HG02642 (cell line): ENCODE data around the gene ISX.
"Not testable (repeated sequence)": the region's sequence is repeated elsewhere in the genome, so short reads cannot be mapped to it uniquely, and the experiment has no call there.

Experiments used
- ATAC-seq: cut with Tn5 transposase; IDR thresholded peaks from one replicate; pipeline ENCODE4 v1.9.1; 2021; ENCODE audit warnings: mild to moderate bottlenecking; ENCODE audit not compliant: unreplicated experiment, poor library complexity

The ISX gene

DNA sequence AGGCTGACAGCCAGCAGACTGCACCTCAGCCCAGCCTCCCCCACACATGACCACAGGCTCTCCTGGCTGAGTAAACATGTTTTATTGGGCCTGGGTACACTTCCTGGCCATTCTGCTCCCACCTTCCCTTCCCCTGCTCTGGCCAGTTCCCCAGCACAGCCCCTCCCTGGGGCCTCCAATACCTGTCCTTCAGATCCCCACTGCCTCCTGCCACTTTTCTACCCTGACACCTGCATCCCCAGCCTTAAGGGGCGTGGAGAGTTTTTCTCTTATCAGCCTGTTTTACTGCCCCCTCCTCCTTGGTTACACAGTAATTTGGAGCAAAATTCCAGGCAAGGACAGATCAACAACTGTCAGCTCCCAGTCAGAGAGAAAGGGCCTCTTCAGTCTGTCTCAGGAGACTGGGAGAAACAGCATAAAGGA is at the start of gene ISX:
Gene ISX, plus strand, starts transcription at position 363 of the 423 bp plus-strand sequence. CDS start 930 bp downstream, outside the sequence.
- no peak for ATAC-seq

DNA sequence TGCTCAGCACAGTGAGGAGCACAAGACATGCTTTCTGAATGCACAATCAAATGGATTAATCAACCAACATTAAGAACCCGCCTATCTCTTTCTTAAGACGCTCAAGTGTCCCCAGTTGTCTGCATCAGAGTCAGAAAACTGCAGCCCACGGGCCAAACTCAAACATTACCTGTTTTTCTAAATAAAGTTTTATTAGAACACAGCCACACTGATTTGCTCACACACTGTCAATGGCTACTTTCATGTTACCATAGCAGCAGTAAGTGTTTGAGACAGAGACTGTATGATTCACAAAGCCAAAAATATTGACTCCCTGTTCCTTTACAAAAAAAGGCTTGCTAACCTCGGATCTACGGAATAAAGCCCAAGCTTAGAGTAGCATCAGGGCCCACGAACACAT is 49.0 kb upstream of the ISX start:
- ATAC-seq: no peak

DNA sequence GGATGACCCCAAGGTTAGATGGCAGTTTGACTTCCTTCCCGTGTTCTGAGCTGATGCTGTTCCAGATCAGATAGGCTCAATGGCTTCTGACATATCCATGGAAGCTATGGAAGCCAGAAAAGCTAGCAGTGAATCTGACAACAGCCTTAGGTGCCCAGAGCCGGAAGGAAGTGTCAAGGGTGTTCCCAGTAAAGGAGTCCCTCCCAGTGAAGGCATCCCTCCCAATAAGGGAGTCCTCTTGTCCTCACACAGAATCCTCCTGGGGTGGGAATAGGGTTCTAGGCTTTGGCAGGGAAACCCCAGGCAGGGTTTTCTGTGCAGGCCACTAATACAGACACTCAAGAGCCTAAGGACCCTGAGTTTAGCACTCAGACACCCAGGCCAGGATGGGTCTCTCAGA is 47.0 kb upstream of the ISX start:
- ATAC-seq: no peak

DNA sequence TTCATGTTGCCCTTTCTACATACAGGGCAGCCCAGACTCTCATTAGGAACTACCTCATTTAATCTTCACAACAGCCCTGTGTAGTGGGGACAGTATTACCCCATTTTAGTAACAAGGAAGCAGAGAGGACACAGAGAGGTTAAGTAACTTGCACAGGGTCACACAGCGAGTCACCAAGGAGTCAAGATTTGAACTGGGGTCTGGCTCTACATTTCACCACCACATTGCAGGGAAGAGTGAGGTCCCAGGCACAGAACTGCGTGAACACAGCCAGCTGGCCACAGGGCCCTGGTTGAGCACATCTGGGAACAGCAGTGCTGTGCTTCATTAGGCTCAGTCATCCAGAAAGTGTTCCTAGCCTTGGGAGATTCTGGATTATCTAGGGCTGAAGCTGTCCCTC is 45.4 kb upstream of the ISX start:
- ATAC-seq: no peak

DNA sequence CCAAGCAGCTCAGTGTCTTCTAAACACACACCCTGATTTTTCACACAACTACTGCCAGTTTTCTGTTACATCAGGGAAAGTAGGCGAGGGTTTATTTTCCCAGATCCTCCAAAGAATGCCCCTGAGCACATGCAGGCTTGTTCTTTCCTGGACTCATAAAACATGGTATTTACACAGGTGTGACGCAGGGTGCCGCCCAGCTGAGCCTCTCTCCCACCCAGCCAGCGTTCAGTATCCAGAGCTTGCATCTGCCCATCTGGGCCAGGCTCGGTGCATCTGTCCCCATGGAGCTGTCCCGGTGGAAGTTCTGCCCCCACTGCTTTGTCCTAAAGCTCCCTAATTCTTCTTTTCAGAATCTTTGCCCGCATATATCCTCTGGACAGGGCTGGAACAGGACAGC is 44.8 kb upstream of the ISX start:
- no peak for ATAC-seq

DNA sequence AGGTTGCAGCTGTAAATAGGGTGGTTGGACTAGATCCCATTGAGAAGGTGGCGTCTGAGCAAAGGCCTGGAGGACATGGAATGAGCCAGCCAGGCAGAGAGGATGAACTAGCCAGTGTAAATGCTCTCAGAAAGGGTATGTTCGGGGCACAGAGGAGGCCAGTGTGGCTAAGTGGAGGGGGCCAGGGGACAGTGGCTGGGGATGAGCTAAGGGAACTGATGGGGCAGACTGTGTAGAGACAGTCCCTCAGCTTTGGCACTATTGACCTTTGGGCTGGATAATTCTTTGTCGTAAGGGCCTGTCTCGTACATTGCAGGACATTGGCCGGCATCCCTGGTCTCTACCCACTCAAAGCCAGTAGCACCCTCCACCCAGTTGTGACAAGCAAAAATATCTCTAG is 43.7 kb upstream of the ISX start:
- ATAC-seq: no peak

DNA sequence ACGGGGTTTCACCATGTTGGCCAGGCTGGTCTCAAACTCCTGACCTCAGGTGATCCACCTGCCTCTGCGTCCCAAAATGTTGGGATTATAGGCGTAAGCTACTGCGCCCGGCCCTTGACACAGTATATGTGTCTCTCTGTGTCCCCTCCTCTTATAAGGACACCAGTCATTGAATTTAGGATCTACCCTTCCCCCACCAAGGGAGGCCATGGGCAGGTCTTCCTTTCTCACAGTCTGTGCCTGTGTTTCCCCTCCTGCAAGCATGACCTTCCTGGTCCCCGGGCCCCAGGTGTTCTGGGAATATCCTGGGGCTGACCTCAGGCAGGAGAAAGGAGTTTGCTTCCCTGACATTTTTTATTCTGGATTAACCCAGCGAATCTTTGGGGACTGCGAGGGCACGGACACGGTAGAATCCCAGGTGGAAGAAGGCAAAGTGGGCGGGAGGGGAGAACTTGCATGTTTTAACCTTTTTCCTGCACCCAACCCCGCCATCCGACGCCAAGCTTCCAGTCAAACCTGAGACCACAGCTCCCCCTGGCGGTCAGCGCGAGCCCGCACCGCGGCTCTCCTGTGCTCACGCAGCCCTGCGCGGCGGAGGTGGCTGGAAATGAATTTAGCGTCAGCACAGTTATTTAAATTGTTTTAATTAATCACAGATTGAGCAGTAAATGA is 42.1 kb upstream of the ISX start:
- ATAC-seq: peak; percentile 52

DNA sequence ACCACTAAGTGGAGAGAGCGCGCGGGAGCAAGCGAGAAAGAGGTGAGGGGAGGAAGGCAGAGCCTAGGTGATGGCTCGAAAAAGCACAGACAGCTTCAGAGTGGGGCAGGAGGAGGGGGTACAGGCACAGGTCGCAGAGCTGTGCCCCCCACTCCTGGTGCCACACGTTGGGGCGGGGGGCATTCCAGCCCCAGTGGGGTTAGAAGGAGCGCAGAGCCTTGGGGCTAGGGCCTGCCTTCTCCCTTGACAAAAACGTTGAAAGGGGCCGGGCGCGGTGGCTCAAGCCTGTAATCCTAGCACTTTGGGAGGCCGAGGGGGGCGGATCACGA is 41.6 kb upstream of the ISX start:
- no peak for ATAC-seq

DNA sequence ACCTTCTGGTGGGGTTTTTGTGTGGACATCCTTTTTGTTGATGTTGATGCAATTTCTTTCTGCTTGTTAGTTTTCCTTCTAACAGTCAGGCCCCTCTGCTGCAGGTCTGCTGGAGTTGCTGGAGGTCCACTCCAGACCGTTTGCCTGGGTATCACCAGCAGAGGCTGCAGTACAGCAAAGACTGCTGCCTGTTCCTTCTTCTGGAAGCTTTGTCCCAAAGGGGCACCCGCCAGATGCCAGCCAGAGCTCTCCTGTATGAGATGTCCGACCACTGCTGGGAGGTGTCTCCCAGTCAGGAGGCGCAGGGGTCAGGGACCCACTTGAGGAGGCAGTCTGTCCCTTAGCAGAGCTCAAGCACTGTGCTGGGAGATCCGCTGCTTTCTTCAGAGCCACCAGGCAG is 35.8 kb upstream of the ISX start:
- ATAC-seq: not testable (repeated sequence)

DNA sequence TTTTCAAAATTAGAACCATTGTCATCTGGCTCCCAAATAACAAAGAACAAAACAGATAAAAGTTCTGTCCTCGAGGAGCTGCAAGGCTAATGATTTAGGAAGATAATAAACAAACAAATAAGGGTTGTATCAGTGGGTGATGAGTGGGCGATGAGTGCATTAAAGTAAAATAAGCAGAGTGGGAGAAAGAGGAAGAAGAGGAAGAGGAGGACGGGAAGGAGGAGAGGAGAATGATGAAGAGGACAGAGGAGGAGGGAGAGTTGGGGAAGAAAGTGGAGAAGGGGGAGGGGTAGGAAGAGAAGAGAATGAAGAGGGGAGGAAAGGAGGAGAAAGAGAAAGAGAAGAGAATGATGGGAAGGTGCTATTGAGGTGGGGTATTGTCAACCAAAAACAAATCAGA is 33.4 kb upstream of the ISX start:
- no peak for ATAC-seq

DNA sequence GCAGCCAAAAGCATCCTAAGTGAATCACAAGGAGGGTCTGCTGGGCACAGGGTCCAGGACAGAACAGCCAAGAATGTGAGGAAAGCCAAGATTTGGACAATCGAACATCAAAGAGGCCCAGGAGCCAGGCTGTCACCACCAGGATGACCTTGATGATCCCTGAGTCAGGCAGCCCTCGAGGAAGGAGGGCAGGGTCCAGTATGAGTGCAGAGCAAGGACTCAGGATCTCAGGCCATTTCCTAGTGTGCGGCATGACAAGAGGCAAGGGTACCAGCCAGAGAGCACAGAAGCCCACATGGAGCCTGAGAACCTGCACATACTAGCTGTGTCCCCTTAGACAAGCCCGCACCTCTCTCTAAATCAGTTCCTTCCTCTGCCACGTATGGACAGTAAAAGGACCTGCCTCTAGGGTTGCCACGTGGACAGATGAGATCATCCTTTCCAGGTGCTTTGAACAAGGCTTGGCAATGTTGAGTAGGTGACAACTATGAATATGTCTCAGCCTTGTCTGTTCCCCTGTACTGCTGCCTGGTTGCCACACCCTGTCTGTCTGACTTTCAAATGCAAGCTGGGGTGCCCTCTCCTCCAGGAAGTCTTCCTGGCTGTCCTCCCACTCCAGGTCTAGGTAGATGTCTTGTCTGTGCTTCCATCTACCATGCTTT is 32.2 kb upstream of the ISX start:
- no peak for ATAC-seq

DNA sequence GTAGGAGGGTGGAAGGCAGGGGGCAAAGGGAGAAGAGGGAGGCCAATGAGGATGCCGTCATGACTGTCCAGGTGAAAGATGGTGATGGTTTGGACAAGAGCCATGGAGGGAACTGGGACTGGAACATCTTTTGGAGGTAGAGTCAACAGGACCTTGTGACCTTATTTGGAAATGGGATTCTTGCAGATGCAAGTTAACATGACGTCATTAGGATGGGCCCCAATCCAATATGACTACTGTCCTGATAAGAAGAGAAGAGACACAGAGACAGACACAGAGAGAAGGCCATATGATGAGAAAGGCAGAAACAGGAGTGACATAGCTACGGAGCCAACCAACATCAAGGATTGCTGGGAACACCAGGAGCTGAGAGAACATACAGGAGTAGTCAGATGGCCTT is 31.0 kb upstream of the ISX start:
- no peak for ATAC-seq

DNA sequence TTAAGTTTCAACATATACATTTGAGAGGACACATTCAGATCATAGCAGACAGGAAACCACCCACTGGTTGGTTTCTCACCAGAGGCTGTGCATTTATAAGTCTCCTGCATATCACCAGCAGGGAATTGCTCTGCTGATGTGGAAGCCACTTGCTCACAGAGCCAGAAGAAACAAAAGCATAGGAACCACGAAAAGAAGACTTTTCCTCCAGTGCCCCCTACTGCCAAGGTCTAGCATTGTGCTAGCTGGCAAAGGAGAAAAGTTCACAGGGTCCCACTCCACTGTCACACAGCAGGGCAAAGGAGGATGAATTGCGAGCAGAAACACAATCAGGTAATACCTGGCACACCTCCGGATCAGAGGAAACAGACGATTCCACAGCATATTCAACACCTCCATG is 28.9 kb upstream of the ISX start:
- ATAC-seq: no peak

DNA sequence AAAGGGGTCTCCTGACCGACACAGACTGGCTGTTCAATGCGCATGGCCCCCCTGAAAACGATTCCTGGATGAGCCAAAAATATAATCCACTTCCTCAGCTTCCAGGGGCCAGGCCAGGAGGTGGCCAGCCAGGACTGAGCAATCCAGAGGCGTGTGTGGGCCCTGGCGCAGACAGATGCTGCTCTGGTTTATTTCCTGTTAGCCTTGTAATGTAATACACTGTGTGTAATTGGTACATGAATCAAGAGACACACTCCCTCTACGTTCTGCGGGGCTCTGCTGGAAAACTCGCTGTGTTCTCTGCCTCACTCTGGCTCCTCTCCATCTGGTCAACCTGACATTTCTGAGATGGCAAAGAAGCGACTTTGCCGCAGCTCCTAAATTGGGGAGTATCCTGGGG is 26.3 kb upstream of the ISX start:
- ATAC-seq: no peak

DNA sequence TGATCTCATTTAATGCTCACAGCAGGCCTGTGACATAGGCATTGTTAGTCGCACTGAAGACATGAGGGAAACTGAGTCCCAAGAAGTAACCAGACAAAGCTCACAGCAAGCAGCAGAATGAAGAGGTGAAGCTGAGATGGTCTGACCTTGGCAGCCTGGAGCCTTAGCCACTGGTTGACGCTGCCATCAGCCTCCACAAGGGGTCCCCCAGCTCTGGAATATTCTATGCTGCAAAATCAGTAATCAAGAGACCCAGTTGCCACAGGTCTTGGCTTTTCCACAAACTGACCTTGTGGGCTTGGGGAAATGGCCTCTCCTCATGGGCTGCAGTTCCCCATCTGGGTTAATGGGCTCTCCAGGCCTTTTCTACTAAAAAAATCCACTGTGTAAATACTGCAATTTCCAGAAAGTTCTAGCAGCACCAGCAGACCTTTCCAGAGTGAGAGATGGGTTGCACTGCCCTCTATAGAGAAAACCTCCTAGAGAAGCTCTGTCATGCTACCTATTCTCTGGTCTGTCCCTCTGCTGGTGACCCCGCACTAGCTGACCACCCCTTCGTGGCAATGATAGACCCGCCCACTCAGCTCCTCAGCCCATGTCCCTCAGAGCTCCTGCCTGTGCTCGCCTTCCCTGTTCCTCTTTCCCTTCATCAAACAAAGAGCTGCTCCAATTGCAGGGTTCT is 22.6 kb upstream of the ISX start:
- ATAC-seq: no peak

DNA sequence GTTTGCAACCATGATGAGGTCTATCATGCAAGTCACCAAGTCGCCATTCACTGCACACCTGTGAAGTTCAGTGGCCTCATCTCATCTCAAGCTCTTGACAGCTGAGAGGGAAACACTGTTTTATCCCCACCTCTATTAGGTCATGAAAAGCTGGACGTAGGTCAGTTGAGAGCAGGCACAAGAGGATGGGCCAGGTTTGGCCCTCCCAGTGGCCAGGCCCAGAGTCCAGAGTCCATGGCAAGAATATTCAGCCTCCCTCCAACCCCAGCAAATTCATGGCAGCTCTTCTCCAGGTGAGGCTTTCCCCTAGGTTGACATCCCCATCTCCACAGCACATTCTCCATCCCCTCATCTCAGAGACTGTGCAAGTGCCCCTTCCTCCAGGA is 22.0 kb upstream of the ISX start:
- ATAC-seq: no peak

DNA sequence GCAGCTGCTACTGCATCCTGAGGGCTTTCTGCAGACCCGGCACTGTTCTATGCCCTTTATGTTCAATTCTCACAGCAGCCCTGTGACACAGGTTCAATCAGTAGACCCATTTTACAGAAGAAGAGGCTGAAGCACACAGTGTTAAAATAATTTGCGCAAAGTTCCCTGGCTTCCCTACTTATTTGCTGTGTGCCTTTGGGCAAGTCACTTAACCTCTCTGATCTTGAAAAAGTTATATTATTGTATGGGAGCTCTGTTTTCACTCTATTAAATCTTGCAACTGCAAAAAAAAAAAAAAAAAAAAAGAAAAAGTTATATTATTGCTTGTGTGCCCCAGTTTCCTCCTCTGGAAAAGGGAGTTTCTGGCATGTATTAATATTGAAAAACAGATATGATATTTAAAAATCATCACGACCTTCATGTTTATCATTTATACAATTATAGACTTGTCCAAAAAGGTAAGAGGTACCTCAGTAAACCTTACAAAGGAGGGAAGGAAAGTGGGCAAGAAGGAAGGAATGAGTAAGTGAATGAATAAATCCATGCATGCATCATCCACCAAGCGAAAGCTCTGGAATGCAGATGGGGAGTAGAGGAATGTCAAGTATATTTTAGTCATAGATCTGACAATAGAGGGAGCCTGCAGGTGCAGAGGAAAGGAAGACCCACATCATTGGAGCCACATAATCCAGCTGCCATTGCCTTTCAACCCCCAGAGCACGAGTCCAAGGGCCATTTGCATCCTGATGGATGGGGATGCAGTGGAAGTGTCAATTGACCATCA is 21.2 kb upstream of the ISX start:
- no peak for ATAC-seq

DNA sequence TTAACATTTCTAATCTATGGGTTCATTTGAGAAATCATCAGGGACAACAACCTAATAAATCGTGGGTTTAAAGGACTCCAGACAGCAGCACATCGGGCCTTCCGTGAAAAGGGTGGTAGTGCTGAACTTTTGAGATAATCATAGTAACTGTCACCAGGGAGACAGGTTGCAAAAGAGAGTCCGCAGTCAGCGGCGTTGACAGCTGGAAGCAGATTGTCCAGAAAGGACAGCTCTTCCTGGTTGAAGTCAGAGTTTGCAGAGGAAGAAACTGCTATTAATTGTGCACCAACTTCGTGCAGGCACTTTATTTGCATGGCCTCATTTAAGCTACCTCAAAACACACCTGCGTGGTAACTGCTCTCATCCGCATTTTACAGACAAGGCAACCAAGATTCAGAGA is 20.5 kb upstream of the ISX start:
- ATAC-seq: no peak

DNA sequence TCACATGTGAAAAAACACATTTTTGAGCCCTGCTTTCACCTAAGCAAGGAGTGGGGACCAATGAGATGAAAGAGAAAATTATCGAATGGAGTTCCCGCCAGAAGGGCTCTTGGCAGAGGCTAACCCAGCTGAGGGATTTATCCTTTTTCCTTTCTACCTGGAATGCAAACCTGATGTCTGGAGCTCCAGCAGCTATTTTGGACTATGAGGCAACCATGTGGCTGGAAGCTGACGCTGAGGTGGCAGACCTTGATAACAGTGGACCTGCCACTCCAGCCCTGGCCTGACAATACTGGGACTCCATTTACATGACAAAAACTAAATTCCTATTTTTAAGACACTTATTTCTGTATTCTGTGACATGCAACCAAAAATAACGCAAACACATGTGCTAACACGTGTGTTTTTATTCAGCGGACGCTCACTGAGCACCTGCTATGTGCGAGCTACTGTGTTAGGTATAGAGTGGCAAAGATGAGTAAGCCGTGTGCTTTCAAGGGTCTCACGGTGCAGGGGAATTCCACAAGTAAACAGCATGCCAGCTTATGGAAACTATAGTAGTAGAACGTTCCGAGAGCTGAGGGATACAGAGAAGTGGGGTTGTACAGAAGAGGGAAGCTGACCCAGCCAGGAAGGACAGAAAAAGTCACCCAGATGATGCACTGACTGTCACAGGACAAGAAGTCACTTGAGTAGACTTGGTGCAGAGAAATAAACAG is 19.1 kb upstream of the ISX start:
- ATAC-seq: no peak

DNA sequence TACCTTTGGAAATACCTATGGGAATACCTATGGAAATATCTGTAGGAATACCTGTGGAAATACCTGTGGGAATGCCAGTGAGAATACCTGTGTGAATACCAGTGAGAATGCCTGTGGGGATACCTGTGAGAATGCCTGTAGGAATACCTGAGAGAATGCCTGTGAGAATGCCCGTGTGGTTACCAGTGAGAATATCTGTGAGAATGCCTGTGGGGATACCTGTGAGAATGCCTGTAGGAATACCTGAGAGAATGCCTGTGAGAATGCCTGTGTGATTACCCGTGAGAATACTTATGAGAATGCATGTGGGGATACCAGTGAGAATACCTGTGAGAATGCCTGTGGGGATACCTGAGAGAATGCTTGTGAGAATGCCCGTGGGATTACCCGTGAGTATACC is 15.9 kb upstream of the ISX start:
- ATAC-seq: not testable (repeated sequence)
